HT-29 (cell line): Measurements from ENCODE around the gene DRC3. TPM values are rescaled to one million over a fixed set of nuclear protein-coding genes. Genes with fewer than 3 reads are reported as not detected.
A peak's percentile ranks its signal among the peaks of the same experiment; 100 is the strongest.
"Not testable (repeated sequence)": the region's sequence is repeated elsewhere in the genome, so short reads cannot be mapped to it uniquely, and the experiment has no call there.

Experiments used
- DNase-seq: peaks from one replicate; pipeline ENCODE4 v3.0.0-alpha.2; 2015; ENCODE audit warnings: low spot score
- total RNA-seq: library from RNA; depleted of rRNA; stranded (reverse); fragments of >200 nt; shearing (Covaris generic); gene quantifications from 2 replicates; pipeline ENCODE4 v1.2.3, GENCODE V29; 2014

The DRC3 gene
- total RNA-seq, 1 experiment from 2014 or later, result 0.03 TPM

DNA sequence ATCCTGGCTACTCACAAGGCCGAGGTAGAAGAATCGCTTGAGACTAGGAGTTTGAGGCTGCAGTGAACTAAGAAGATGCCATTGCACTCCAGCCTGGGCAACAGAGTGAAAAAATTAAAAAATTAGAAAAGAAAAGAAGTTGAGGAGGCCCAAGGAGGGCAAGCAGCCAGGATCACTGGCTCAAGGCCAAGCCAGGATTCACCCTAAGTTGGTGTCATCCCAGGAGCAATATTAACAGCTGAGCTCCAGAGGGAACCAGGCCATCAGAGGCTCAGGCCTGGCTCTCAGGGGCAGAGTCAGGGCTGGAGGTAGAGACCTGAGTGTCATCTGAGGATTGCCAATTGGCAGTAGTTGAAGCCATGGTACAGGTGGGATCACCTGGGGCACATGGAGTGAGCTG, 20.7 kb downstream of the DRC3 start:
- DNase-seq, result no peak

- no peak for DNase-seq
Observed at GRCh38 chr17:17993852-17994251, 21.2 kb downstream of the DRC3 start.

DNA sequence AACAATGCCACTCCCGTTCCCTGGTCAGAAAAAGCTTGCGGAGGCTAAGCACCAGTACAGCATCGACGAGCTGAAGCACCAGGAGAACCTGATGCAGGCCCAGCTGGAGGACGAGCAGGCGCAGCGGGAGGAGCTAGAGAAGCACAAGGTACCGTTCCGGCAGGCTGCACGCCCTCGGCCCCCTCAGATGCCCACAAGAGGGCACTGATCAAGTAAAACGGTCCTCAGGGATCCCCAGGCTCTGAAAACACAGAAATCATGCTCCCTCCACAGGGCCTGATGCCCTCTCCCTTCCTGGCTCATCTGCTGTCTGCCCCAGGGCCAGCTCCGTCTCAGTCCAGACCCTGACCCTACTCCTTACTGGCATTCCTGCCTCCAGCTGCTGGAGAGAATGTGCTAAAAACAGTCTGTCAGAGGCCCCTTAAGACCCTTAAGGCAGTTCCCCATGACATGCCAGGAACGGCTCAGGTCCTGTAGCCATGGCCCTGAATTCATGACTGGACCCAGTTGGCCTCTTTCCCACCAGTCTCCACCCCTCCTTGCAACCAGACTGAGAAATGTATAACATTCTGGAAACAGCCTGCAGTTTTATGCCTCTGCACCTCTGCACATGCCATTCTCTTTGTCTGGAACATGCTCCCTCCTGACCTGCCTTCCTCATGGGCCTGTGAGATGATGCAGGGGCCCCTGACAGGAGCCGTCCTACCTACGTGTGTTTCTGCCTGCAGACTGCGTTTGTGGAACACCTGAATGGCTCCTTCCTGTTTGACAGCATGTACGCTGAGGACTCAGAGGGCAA, 21.8 kb downstream of the DRC3 start:
- DNase-seq, result peak; percentile 44

- not testable (repeated sequence) for DNase-seq
Observed at GRCh38 chr17:17995887-17996286, 23.2 kb downstream of the DRC3 start.

- no peak for DNase-seq
Observed at GRCh38 chr17:17998934-17999333, 26.3 kb downstream of the DRC3 start.

DNA sequence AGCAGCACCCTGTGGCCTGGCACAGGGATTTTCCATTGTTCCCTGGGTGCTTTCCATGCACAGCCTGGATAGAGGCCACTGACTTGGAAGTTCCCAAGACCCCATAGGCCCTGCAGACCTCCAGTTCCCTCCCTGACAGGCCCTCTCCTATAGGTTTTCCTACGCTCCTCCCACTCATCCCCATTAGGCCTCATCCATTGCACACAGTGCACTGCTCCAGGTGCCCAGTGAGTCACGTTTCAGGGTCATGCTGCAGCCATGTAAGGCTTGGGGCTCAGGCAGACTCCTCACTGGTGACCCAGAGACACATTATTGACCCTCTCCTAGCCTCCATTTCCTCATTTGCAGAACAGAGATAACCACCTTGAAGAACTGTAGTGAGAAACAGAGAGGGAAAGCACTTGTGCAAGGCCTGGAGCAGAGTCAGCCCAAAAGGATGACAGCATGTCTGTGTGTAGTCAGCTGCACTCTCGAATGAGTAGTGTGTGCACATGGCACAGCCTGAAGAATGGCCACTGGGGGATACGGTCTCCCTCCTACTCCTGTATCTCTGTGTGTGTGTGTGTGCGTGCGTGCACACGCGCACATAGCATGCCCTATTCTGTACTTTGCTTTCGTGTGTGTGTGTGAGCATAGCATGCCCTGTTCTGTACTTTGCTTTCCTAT, 26.8 kb downstream of the DRC3 start:
- no peak for DNase-seq

GRCh38 chr17:18000030-18000408, 27.4 kb downstream of the DRC3 start:
- DNase-seq, result no peak

- no peak for DNase-seq
Observed at GRCh38 chr17:18002171-18002570, 29.5 kb downstream of the DRC3 start.

- DNase-seq, result no peak
Observed at GRCh38 chr17:18004345-18004744, 31.7 kb downstream of the DRC3 start.

DNA sequence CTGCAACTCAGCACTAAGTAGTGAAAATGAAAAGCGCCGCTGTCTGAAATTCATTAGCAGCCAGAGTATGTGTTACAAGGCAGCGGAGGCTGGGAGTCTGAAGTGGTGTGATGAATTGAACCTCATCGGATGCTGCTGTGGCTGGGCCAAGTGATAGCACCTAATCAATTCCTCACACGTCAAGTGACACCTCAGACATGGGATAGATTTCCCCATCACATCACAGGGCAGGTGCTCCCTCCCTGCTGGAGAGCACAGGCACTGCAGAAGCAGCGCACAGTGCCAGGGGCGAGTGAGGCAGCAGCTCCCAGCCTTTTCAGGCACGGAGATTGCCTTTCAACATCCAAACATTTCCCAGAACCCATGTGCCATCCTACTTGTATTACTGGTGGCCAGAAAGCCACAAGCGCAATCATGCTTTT, 32.2 kb downstream of the DRC3 start:
- peak; percentile 16 for DNase-seq

DNA sequence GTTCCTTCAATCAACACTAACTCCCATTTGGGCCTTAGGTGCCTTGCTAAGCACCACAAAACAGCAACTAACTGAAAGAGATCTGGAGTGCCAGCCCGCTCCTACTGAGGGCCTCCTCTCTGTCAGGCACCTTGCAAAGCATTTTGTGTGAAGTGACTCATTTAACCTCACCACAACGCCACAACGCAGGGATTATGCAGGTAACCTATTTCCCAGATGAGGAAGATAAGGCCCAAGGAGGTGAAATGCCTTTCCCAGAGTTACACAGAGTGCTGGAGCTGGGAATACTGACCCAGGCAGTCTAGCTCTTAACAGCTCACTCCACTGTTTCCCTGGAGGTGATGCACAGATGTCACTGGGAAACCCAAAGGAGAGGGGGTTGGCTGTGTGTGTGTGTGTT, 32.8 kb downstream of the DRC3 start:
- no peak for DNase-seq

DNA sequence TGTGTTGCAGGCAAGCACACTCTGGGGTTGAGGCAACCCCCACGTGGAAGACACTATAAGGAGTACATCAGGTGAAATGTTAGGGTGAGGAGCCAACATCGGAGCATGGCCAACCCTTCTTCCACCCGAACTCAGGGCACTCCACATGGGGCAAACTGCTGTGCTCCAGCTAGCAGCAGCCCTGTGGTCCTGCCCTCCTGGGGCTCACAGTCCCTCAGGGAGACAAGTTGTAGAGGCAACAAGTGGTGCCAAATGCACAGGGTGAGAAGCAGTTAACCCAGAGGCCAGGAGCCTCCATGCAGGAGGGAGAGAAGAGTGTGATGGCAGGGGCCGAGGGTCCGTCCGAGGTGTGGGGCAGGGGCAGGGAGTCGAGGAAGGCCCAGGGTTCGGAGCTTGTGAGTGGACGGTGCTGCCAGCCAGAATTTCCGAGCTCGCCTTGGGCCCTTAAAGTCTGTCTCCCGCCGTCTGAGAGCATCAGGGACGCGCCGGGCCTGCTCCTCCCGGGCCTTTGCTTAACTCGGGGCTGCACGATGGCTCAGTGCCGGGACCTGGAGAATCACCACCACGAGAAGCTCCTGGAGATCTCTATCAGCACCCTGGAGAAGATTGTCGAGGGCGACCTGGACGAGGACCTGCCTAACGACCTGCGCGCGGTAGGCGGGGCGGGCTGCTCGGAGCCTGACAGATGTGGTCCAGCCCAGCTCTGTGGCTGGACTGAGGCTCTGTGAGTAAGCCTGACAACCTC, 34.0 kb downstream of the DRC3 start:
- peak; percentile 25 for DNase-seq

DNA sequence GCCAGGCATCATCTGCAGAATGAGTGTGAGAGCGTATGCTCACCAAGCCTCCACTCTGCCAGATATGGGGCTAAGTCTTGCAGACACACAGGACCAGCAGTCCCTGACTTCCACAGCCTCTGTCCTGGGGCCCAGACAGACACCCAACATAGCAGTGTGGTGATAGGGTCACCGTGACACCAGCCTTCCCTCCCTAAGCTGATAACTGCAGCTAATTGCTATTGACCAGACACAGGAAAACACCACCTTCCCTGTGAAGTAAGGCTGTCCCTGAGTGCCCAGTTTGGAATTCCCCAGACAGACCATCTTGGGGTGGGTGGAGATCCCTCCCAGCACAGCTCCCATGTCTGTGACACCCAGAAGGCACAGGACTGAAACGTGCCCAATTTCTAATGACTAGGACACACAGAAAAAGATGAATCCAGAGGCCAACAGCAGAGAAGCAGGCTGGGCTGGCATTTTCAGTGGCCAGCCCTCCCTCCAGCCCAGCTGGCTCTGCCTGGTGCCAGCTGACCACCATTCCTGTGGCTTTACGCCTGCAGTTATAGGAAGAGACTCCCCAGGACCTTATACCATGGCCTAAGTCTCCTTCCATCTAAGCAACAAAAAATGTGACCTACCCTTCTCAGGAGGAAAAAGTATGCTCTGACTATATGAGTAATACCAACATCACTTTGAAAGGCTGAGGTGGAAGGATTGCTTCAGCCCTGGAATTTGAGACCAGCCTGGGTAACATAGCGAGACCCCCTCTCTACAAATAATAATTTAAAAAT, 36.0 kb downstream of the DRC3 start:
- DNase-seq, result no peak

DNA sequence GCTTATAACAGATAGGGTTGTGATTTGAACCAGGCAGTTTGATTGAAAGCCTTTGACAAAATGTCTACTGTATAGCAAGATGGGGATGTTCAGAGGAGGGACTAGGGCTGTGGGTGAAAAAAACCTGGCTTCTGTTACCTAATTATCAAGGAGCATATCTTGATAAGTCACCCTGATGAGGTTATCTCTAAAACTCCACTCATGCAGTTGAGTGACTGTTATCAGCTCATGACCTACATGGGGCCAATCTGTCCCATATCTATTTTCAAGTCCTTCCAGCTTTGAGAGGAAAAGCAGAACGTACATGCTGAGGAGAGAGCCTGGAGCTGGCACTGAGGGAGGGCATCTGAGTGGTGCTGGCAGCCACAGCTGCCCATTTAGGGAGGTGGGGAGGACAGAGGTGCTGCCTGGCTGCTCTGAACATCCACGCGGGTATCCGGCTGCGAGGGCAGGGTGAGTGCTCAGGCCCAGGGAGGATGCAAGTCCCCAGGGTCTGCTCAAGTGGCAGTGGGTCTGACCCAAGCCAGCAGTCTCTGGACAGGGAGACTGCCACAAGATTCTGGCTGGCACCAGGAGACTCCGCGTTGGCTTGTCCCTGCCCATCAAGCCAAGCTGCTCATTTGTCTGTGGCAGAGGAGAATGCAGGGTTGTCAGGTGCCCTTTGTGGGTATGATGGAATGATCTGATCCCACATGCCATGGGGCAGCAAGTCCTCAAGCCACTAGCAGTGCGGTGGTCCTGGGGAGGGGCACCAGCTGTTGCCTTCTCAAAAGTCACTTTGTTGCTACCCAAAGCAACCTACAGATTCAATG, 37.2 kb downstream of the DRC3 start:
- DNase-seq, result no peak

GRCh38 chr17:18011286-18011685, 38.6 kb downstream of the DRC3 start:
- DNase-seq, result no peak

DNA sequence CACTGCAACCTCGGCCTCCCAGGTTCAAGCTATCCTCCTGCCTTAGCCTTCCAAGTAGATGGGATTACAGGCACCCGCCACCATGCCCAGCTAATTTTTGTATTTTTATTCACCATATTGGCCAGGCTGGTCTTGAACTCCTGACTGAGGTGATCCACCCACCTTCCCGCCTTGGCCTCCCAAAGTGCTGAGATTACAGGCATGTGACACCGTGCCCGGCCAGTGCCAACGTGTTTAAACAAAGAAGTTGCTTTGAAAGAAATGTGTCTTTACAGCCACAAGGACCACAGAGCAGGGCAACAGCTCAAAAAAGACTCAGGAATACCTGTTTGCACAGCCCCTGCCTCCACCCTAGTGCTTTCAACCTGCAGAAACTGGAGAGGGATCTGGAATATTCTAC, 41.3 kb downstream of the DRC3 start:
- DNase-seq, result no peak

- no peak for DNase-seq
Observed at GRCh38 chr17:18015593-18015992, 42.9 kb downstream of the DRC3 start.

DNA sequence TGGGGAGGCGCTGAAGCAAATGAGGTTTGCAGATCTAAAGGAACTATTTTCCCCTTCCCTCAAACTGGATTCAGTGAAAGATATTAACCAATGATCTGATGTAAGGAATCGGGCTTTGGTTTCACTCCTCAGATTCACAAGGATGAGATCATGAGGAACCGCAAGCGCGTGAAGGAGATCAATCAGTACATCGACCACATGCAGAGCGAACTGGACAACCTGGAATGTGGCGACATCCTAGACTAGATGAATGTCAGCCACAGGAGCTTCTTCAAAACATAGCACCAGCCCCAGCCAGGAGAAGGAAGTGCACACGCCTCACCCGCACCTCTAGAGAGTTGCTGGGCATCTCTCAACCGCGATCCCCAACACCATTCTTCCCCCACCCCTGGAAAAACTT, 43.8 kb downstream of the DRC3 start:
- no peak for DNase-seq

GRCh38 chr17:18017958-18018357, 45.3 kb downstream of the DRC3 start:
- DNase-seq, result no peak

- no peak for DNase-seq
Observed at GRCh38 chr17:18018411-18018921, 45.8 kb downstream of the DRC3 start.

- DNase-seq, result no peak
Observed at GRCh38 chr17:18019838-18020154, 47.1 kb downstream of the DRC3 start.
